Measurements from ENCODE around the gene TMUB1. TPM values are rescaled to one million over a fixed set of nuclear protein-coding genes. Genes with fewer than 3 reads are reported as not detected.

Gene TMUB1
- total and polyA plus RNA-seq, 9 of the 15 experiments (the other 6 are each of a cell fraction or from before 2014, with no cell fraction given), result 0.14 to 241 (median 74.1) TPM

DNA sequence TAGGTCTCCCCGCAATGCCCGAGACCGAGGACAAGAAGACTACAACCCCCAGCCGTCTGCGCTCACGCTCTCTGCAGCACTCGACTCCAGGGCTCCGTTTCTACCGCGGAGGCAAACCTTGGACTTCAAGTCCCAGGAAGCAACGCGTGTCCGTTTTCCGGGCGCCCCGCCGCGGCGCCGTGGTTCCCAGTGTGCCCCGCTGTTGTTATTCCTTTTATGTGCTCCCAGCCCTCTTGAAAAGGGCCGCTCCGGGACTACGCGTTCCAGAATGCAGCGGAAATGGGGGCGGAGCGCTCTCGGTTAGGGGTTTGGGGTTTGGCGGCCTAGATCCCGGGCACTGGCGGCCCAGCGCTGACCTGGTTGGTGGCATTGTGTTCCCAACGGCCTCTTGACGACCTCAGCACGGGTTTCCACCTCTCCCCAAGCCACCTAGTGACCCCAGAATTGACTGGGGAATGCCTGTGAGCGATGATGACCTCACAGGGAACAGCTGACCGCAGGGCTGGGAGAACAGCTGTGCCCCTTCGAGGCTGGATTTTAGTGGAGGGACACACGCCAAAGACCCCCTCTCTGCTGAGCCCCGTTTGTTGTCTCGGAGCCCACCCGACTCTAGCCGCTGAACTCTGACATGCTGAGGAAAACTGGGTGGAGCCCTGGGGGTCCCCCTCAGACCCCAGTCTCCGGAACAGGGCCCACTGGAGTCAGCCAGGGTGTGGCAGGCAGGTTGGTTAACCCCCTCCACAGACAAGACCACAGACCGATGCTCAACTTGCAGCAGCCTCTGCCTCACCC, 25.1 kb downstream of the TMUB1 start (continued):
- TF ChIP-seq SNRNP70 (optimal IDR thresholded peaks at IDR 0.05; ENCODE audit: low read depth, low read length) (no peak), LARP7 (IDR thresholded peaks at IDR 0.05) (peak; percentile 25; the same call in 1 of the 2 replicates), FOXM1 (IDR thresholded peaks at IDR 0.05; ENCODE audit: low read depth) (no peak), FOXM1 (CRISPR knock-in tag; IDR thresholded peaks at IDR 0.05; ENCODE audit: low read depth) (0 out of 2 replicates have a peak, but pooled peaks have one; percentile 70), SMAD3 (CRISPR knock-in tag; conservative IDR thresholded peaks at IDR 0.05) (no peak), ESRRA (IDR thresholded peaks at IDR 0.05; ENCODE audit: borderline replicate concordance, low read depth) (peak; percentile 71), NONO (IDR thresholded peaks at IDR 0.05; ENCODE audit: low read depth in 2 of 2, low read length in 1 of 2) (no peak), XRCC5 (IDR thresholded peaks at IDR 0.05; ENCODE audit: low read depth, low read length) (peak; percentile 2; the same call in 1 of the 2 replicates), ETV1 (tag; conservative IDR thresholded peaks at IDR 0.05; ENCODE audit: low read depth) (peak; percentile 84), EP300 (IDR thresholded peaks at IDR 0.05; ENCODE audit: low read length) (peak; percentile 19; the same call in 1 of the 2 replicates), ZFP36 (IDR thresholded peaks at IDR 0.05; ENCODE audit: low read depth, low read length, partially characterized antibody) (peak; percentile 15), HDAC8 (tag; IDR thresholded peaks at IDR 0.05) (0 out of 2 replicates have a peak, but pooled peaks have one; percentile 14), HIVEP1 (CRISPR knock-in tag; IDR thresholded peaks at IDR 0.05) (no peak), TCF7L2 (IDR thresholded peaks at IDR 0.05; ENCODE audit: low read depth, low read length) (peak; percentile 80), BDP1 (IDR thresholded peaks at IDR 0.05; ENCODE audit: insufficient read depth, insufficient read length) (no peak), MTA3 (IDR thresholded peaks at IDR 0.05; ENCODE audit: borderline replicate concordance) (peak; percentile 91; the same call in 1 of the 2 replicates), TAF7 (tag; IDR thresholded peaks at IDR 0.05) (peak; percentile 51; the same call in 1 of the 2 replicates)
- TF ChIP-seq, protein P1, sequence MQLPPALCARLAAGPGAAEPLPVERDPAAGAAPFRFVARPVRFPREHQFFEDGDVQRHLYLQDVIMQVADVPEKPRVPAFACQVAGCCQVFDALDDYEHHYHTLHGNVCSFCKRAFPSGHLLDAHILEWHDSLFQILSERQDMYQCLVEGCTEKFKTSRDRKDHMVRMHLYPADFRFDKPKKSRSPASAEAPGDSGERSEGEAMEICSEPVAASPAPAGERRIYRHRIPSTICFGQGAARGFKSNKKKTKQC (CRISPR knock-in tag; IDR thresholded peaks at IDR 0.05), result peak; percentile 47; the same call in 1 of the 2 replicates
- TF ChIP-seq, protein P2, sequence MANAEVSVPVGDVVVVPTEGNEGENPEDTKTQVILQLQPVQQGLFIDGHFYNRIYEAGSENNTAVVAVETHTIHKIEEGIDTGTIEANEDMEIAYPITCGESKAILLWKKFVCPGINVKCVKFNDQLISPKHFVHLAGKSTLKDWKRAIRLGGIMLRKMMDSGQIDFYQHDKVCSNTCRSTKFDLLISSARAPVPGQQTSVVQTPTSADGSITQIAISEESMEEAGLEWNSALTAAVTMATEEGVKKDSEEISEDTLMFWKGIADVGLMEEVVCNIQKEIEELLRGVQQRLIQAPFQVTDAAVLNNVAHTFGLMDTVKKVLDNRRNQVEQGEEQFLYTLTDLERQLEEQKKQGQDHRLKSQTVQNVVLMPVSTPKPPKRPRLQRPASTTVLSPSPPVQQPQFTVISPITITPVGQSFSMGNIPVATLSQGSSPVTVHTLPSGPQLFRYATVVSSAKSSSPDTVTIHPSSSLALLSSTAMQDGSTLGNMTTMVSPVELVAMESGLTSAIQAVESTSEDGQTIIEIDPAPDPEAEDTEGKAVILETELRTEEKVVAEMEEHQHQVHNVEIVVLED (CRISPR knock-in tag; IDR thresholded peaks at IDR 0.05), result peak; percentile 95
- TF ChIP-seq, protein P3, sequence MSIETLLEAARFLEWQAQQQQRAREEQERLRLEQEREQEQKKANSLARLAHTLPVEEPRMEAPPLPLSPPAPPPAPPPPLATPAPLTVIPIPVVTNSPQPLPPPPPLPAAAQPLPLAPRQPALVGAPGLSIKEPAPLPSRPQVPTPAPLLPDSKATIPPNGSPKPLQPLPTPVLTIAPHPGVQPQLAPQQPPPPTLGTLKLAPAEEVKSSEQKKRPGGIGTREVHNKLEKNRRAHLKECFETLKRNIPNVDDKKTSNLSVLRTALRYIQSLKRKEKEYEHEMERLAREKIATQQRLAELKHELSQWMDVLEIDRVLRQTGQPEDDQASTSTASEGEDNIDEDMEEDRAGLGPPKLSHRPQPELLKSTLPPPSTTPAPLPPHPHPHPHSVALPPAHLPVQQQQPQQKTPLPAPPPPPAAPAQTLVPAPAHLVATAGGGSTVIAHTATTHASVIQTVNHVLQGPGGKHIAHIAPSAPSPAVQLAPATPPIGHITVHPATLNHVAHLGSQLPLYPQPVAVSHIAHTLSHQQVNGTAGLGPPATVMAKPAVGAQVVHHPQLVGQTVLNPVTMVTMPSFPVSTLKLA (conservative IDR thresholded peaks at IDR 0.05), result no peak
- TF ChIP-seq, protein P4, sequence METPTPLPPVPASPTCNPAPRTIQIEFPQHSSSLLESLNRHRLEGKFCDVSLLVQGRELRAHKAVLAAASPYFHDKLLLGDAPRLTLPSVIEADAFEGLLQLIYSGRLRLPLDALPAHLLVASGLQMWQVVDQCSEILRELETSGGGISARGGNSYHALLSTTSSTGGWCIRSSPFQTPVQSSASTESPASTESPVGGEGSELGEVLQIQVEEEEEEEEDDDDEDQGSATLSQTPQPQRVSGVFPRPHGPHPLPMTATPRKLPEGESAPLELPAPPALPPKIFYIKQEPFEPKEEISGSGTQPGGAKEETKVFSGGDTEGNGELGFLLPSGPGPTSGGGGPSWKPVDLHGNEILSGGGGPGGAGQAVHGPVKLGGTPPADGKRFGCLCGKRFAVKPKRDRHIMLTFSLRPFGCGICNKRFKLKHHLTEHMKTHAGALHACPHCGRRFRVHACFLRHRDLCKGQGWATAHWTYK (CRISPR knock-in tag; IDR thresholded peaks at IDR 0.05), result no peak
- TF ChIP-seq, protein P5, sequence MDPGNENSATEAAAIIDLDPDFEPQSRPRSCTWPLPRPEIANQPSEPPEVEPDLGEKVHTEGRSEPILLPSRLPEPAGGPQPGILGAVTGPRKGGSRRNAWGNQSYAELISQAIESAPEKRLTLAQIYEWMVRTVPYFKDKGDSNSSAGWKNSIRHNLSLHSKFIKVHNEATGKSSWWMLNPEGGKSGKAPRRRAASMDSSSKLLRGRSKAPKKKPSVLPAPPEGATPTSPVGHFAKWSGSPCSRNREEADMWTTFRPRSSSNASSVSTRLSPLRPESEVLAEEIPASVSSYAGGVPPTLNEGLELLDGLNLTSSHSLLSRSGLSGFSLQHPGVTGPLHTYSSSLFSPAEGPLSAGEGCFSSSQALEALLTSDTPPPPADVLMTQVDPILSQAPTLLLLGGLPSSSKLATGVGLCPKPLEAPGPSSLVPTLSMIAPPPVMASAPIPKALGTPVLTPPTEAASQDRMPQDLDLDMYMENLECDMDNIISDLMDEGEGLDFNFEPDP (CRISPR knock-in tag; IDR thresholded peaks at IDR 0.05), result no peak

Measured in K562 (cell line).